GM19193 (cell line): Measurements from ENCODE around the gene KERA.

Source experiments
- POLR2A ChIP-seq: IDR thresholded peaks from 4 replicates; pipeline ENCODE4 v1.6.1; 2011; ENCODE audit not compliant: insufficient read depth, insufficient read length; ENCODE audit errors: extremely low read depth

Gene KERA

GRCh38 chr12:91078501-91078900 lies 20.7 kb upstream of the KERA start:
- TF ChIP-seq POLR2A: no peak

- TF ChIP-seq POLR2A: no peak
Observed at GRCh38 chr12:91077228-91077954, 19.6 kb upstream of the KERA start.

GRCh38 chr12:91074851-91075250 lies 17.0 kb upstream of the KERA start:
- no peak for TF ChIP-seq POLR2A

- TF ChIP-seq POLR2A: no peak
Observed at GRCh38 chr12:91074154-91074709, 16.4 kb upstream of the KERA start.

GRCh38 chr12:91073426-91073825 lies 15.6 kb upstream of the KERA start:
- TF ChIP-seq POLR2A: no peak

GRCh38 chr12:91072931-91073330 lies 15.1 kb upstream of the KERA start:
- TF ChIP-seq POLR2A: no peak

GRCh38 chr12:91070936-91071335 lies 13.1 kb upstream of the KERA start:
- TF ChIP-seq POLR2A: no peak

- TF ChIP-seq POLR2A: no peak
Observed at GRCh38 chr12:91065396-91065795, 7.6 kb upstream of the KERA start.

GRCh38 chr12:91064640-91065039 lies 6.8 kb upstream of the KERA start:
- no peak for TF ChIP-seq POLR2A

GRCh38 chr12:91061091-91061490 lies 3.3 kb upstream of the KERA start:
- no peak for TF ChIP-seq POLR2A

- no peak for TF ChIP-seq POLR2A
Observed at GRCh38 chr12:91059211-91059610, 1.4 kb upstream of the KERA start.

GRCh38 chr12:91058786-91059185 lies 962 bp upstream of the KERA start:
- no peak for TF ChIP-seq POLR2A

- no peak for TF ChIP-seq POLR2A
Observed at GRCh38 chr12:91056488-91056887, 1.3 kb downstream of the KERA start.

GRCh38 chr12:91055976-91056375 lies 1.8 kb downstream of the KERA start:
- no peak for TF ChIP-seq POLR2A

GRCh38 chr12:91053951-91054715 lies 3.7 kb downstream of the KERA start:
- no peak for TF ChIP-seq POLR2A

GRCh38 chr12:91052026-91052425 lies 5.8 kb downstream of the KERA start:
- TF ChIP-seq POLR2A: no peak
